ENCODE measurements around the gene GJD3.

- peak in 1 of 7 experiments; percentile 13 for TF ChIP-seq CTCF (IDR thresholded peaks at IDR 0.05)
- TF ChIP-seq POLR2A (IDR thresholded peaks at IDR 0.05), result no peak
Measured at GRCh38 chr17:40348562-40349476, 15.7 kb downstream of the GJD3 start.

Measured in body of pancreas (tissue), 4 donors.